Neural cell (in vitro differentiated cells): Measurements from ENCODE around the gene TBXA2R. TPM values are rescaled to one million over a fixed set of nuclear protein-coding genes. Genes with fewer than 3 reads are reported as not detected.

ENCODE experiments used
- H2AFZ ChIP-seq: fragments of 200-600, 300-800 bp; sonication (generic), shearing (Covaris generic); 2 replicates; pipeline ENCODE4 v1.6.0; 2014; ENCODE audit warnings: low read depth, mild to moderate bottlenecking, antibody characterized with exemption, low read length, moderate library complexity
- H3F3A ChIP-seq: fragments of 200-600 bp; shearing (Covaris generic); 2 replicates; pipeline ENCODE4 v1.6.1; 2016; ENCODE audit warnings: mild to moderate bottlenecking, moderate library complexity, mixed read lengths, antibody characterized with exemption, low read length; ENCODE audit not compliant: insufficient read depth, poor library complexity, severe bottlenecking
- H3K27ac ChIP-seq: fragments of 200-600, 300-800 bp; sonication (generic), shearing (Covaris generic); 2 replicates; pipeline ENCODE4 v1.5.1; 2014; ENCODE audit warnings: mild to moderate bottlenecking, low read length, moderate library complexity
- H3K27me3 ChIP-seq: fragments of 300-800, 200-600 bp; sonication (generic), shearing (Covaris generic); 2 replicates; pipeline ENCODE4 v1.6.0; 2014; ENCODE audit warnings: mild to moderate bottlenecking, low read depth, low read length, moderate library complexity; ENCODE audit not compliant: insufficient read depth
- H3K36me3 ChIP-seq: fragments of 300-800, 200-600 bp; sonication (generic), shearing (Covaris generic); 2 replicates; pipeline ENCODE4 v1.5.1; 2014; ENCODE audit warnings: mild to moderate bottlenecking, antibody characterized with exemption, low read length, moderate library complexity; ENCODE audit not compliant: insufficient read depth
- H3K4me2 ChIP-seq: fragments of 300-800, 200-600 bp; sonication (generic), shearing (Covaris generic); 2 replicates; pipeline ENCODE4 v1.6.0; 2014; ENCODE audit warnings: mild to moderate bottlenecking, low read length
- H3K4me3 ChIP-seq: fragments of 300-800, 200-600 bp; sonication (generic), shearing (Covaris generic); 2 replicates; pipeline ENCODE4 v1.5.1; 2014; ENCODE audit warnings: mild to moderate bottlenecking, low read length, moderate library complexity
- H3K79me2 ChIP-seq: fragments of 200-600 bp; shearing (Covaris generic); replicated peaks from 2 replicates; pipeline ENCODE4 v1.6.0; 2014; ENCODE audit warnings: mild to moderate bottlenecking, low read length, moderate library complexity; ENCODE audit not compliant: insufficient read depth
- H3K9ac ChIP-seq: fragments of 300-800, 200-600 bp; sonication (generic), shearing (Covaris generic); 2 replicates; pipeline ENCODE4 v1.6.1; 2016; ENCODE audit warnings: mild to moderate bottlenecking, low read length, mixed read lengths
- H3K9me2 ChIP-seq: fragments of 200-600 bp; shearing (Covaris generic); 2 replicates; pipeline ENCODE4 v1.6.1; 2016; ENCODE audit warnings: mild to moderate bottlenecking, low read length, mixed read lengths; ENCODE audit not compliant: insufficient read depth
- H3K9me3 ChIP-seq: fragments of 200-600, 300-800 bp; sonication (generic), shearing (Covaris generic); 2 replicates; pipeline ENCODE4 v1.6.1; 2016; ENCODE audit warnings: mild to moderate bottlenecking, mixed run types, low read length, moderate library complexity, mixed read lengths
- H4K20me1 ChIP-seq: fragments of 200-600 bp; shearing (Covaris generic); 2 replicates; pipeline ENCODE4 v1.6.1; 2016; ENCODE audit warnings: mild to moderate bottlenecking, mixed run types; ENCODE audit not compliant: insufficient read depth
- EP300 ChIP-seq: fragments of 450-650 bp; conservative IDR thresholded peaks from 2 replicates; pipeline ENCODE4 v1.6.1; 2014; ENCODE audit warnings: antibody characterized with exemption, mild to moderate bottlenecking, moderate library complexity; ENCODE audit not compliant: poor library complexity, severe bottlenecking
- EZH2 ChIP-seq: fragments of 200-600, 300-800 bp; shearing (Covaris generic), sonication (generic); IDR thresholded peaks from 2 replicates; pipeline ENCODE4 v1.6.1; 2014; ENCODE audit warnings: antibody characterized with exemption, low read length, borderline replicate concordance, mild to moderate bottlenecking; ENCODE audit not compliant: insufficient read depth, poor library complexity, severe bottlenecking
- MXI1 ChIP-seq: fragments of 450-650 bp; conservative IDR thresholded peaks from 2 replicates; pipeline ENCODE4 v1.6.1; 2014; ENCODE audit warnings: antibody characterized with exemption, mild to moderate bottlenecking; ENCODE audit not compliant: poor library complexity, severe bottlenecking
- POLR2AphosphoS5 ChIP-seq: IDR thresholded peaks from 2 replicates; pipeline ENCODE4 v1.6.1; 2012
- RAD21 ChIP-seq: fragments of 450-650 bp; conservative IDR thresholded peaks from 2 replicates; pipeline ENCODE4 v1.6.1; 2014; ENCODE audit warnings: antibody characterized with exemption, mild to moderate bottlenecking, moderate library complexity
- SMC3 ChIP-seq: fragments of 450-650 bp; conservative IDR thresholded peaks from 2 replicates; pipeline ENCODE4 v1.6.1; 2014; ENCODE audit warnings: antibody characterized with exemption, mild to moderate bottlenecking, moderate library complexity; ENCODE audit not compliant: poor library complexity
- TAF1 ChIP-seq: IDR thresholded peaks from 2 replicates; pipeline ENCODE4 v1.6.1; 2012; ENCODE audit warnings: low read depth
- polyA plus RNA-seq: library from polyadenylated mRNA; depleted of rRNA; stranded (reverse); fragments of >200 nt; gene quantifications from 2 replicates; pipeline ENCODE4 v1.2.3, GENCODE V29; 2014
- TF ChIP-seq, protein P1 (sequence below): IDR thresholded peaks from 2 replicates; pipeline ENCODE4 v1.6.1; 2012; ENCODE audit warnings: borderline replicate concordance
- TF ChIP-seq, protein P2 (sequence below): fragments of 450-650 bp; IDR thresholded peaks from 2 replicates; pipeline ENCODE4 v1.5.1; 2014; ENCODE audit warnings: antibody characterized with exemption, mild to moderate bottlenecking, moderate library complexity; ENCODE audit not compliant: poor library complexity, severe bottlenecking

TBXA2R gene
- polyA plus RNA-seq, 1 donor from 2014 or later: not detected

DNA sequence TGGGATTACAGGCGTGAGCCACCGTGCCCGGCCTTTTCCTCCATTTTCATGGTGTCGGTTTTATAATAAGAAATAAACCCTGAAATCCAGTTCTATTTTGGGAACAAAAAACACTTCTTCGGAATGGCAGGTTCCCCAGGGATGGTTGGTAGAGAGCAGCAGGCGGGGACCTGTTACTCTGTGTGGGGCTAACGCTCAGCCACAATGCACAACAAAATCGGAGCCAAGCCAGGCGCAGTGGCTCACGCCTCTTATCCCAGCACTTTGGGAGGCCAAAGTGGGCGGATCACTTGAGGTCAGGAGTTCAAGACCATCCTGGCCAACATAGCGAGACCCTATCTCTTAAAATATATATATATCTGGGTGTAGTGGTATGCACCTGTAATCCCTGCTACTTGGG, 5.7 kb downstream of the TBXA2R start:
- peaks cover 10% of the 10 kb centered on the region for H3K27me3 ChIP-seq
- no peaks in the 10 kb centered on the region for H3K79me2 ChIP-seq
- no peaks in the 10 kb centered on the region for H3K36me3 ChIP-seq
- H3K4me3 ChIP-seq: no peak overlapping the region
- no peaks in the 10 kb centered on the region for H4K20me1 ChIP-seq
- H3K9me2 ChIP-seq: no peaks in the 10 kb centered on the region
- no peaks in the 10 kb centered on the region for H3F3A ChIP-seq
- H3K4me2 ChIP-seq: no peak overlapping the region
- no peak overlapping the region for H3K9ac ChIP-seq
- TF ChIP-seq EP300: no peak
- TF ChIP-seq TAF1: no peak
- TF ChIP-seq, protein P1, sequence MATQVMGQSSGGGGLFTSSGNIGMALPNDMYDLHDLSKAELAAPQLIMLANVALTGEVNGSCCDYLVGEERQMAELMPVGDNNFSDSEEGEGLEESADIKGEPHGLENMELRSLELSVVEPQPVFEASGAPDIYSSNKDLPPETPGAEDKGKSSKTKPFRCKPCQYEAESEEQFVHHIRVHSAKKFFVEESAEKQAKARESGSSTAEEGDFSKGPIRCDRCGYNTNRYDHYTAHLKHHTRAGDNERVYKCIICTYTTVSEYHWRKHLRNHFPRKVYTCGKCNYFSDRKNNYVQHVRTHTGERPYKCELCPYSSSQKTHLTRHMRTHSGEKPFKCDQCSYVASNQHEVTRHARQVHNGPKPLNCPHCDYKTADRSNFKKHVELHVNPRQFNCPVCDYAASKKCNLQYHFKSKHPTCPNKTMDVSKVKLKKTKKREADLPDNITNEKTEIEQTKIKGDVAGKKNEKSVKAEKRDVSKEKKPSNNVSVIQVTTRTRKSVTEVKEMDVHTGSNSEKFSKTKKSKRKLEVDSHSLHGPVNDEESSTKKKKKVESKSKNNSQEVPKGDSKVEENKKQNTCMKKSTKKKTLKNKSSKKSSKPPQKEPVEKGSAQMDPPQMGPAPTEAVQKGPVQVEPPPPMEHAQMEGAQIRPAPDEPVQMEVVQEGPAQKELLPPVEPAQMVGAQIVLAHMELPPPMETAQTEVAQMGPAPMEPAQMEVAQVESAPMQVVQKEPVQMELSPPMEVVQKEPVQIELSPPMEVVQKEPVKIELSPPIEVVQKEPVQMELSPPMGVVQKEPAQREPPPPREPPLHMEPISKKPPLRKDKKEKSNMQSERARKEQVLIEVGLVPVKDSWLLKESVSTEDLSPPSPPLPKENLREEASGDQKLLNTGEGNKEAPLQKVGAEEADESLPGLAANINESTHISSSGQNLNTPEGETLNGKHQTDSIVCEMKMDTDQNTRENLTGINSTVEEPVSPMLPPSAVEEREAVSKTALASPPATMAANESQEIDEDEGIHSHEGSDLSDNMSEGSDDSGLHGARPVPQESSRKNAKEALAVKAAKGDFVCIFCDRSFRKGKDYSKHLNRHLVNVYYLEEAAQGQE: no peak
- TF ChIP-seq EZH2: no peak
- no peak for TF ChIP-seq MXI1
- no peak overlapping the region for H3K27ac ChIP-seq
- no peak overlapping the region for H2AFZ ChIP-seq
- no peaks in the 10 kb centered on the region for H3K9me3 ChIP-seq

DNA sequence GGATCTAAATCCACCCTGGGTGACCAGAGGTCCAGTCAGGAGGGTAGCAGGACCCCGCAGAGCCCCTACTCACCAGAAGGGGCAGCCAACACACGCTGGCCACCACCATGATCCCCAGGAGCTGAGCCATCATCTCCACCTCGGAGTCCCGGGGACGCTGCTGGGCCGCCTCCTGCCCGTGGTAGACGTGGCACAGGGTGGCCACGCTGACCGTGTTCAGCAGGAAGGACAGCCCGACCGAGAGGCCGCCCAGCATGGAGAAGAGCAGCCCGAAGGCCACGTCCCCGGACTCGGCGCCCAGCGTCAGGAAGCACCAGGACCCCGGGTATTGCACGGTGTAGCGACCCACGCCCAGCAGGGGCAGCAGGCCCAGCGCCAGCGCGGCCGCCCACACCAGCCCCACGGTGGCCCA, 6.9 kb downstream of the TBXA2R start:
- Histone ChIP-seq H3K9me2 (no peaks in the 10 kb centered on the region), H4K20me1 (no peaks in the 10 kb centered on the region), H3F3A (no peaks in the 10 kb centered on the region), H3K79me2 (no peaks in the 10 kb centered on the region), H3K9ac (no peak overlapping the region), H3K4me3 (no peak overlapping the region), H3K36me3 (no peaks in the 10 kb centered on the region), H3K4me2 (no peak overlapping the region), H3K27me3 (no peaks in the 10 kb centered on the region), H2AFZ (no peak overlapping the region), H3K27ac (no peak overlapping the region), H3K9me3 (no peaks in the 10 kb centered on the region)
- no peak for TF ChIP-seq EP300
- TF ChIP-seq MXI1: no peak
- TF ChIP-seq, protein P1: no peak
- no peak for TF ChIP-seq EZH2
- TF ChIP-seq, protein P2, sequence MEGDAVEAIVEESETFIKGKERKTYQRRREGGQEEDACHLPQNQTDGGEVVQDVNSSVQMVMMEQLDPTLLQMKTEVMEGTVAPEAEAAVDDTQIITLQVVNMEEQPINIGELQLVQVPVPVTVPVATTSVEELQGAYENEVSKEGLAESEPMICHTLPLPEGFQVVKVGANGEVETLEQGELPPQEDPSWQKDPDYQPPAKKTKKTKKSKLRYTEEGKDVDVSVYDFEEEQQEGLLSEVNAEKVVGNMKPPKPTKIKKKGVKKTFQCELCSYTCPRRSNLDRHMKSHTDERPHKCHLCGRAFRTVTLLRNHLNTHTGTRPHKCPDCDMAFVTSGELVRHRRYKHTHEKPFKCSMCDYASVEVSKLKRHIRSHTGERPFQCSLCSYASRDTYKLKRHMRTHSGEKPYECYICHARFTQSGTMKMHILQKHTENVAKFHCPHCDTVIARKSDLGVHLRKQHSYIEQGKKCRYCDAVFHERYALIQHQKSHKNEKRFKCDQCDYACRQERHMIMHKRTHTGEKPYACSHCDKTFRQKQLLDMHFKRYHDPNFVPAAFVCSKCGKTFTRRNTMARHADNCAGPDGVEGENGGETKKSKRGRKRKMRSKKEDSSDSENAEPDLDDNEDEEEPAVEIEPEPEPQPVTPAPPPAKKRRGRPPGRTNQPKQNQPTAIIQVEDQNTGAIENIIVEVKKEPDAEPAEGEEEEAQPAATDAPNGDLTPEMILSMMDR: no peak
- TF ChIP-seq POLR2AphosphoS5: no peak
- no peak for TF ChIP-seq SMC3
- no peak for TF ChIP-seq TAF1
- no peak for TF ChIP-seq RAD21
